ENCODE data around the gene SLIT3. TPM values are rescaled to one million over a fixed set of nuclear protein-coding genes. Genes with fewer than 3 reads are reported as not detected.

The SLIT3 gene
- total and polyA plus RNA-seq, 2 donors, result 64.7 to 109 TPM

DNA sequence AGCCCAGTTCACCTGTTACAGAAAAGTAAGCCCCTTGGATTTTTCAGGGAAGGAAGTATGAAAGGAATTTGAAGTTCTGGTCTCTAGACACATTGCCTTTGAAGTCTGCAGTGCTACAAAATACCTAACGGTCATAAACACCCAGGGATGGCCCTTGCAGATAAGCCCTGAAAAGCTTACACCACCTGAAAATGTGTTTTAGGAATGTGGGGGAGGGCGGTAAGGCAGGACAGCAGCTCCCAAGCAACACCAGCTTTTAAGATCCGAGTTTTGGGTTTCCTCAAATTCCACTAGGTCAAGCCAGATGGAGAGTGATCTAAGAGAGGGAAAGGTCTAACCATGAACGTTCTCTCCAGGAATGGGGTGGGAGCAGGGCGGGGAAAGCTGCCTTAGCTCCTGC is 607.6 kb downstream of the SLIT3 start:
- Histone ChIP-seq H3K36me3 (ENCODE audit: insufficient read depth) (no peaks in the 10 kb centered on the region), H3K4me1 (ENCODE audit: insufficient read depth) (no peaks in the 10 kb centered on the region), H3K27ac (ENCODE audit: low read depth) (no peak overlapping the region), H3K4me3 (ENCODE audit: low read depth, low read length) (no peak overlapping the region)
- DNase-seq (ENCODE audit: extremely low spot score), result no peak
- 78% methylated on average over 5 of the region's 5 CpGs for WGBS

GRCh38 chr5:168691891-168692290 is 609.0 kb downstream of the SLIT3 start:
- Histone ChIP-seq H3K4me1 (ENCODE audit: insufficient read depth) (no peaks in the 10 kb centered on the region), H3K36me3 (ENCODE audit: insufficient read depth) (no peaks in the 10 kb centered on the region), H3K4me3 (ENCODE audit: low read depth, low read length) (no peak overlapping the region), H3K27ac (ENCODE audit: low read depth) (no peak overlapping the region)
- 85% methylated on average over 4 of the region's 4 CpGs for WGBS
- no peak for DNase-seq (ENCODE audit: extremely low spot score)

DNA sequence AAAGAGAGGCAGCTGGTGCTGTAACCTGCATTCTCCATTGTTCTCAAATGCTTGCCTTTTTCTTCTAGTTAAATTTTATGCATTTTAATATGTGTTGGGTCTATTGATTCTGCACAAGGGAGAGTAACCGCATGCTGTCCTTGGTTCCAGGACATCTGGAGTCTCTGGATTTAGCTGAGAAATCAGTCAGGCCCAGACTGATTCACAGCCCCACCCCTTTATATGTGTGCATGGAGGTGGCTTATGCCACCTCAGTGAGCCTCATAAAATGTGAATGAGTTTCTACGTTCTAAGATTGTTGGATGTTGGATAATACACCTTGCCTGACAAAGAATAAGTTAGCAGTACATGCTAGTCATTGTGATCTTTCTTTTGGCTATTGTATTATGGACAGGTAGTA is 611.7 kb downstream of the SLIT3 start:
- no peak overlapping the region for H3K27ac ChIP-seq (ENCODE audit: low read depth)
- 89% methylated on average over 2 of the region's 2 CpGs for WGBS
- H3K36me3 ChIP-seq (ENCODE audit: insufficient read depth), result no peaks in the 10 kb centered on the region
- DNase-seq (ENCODE audit: extremely low spot score), result no peak
- H3K4me3 ChIP-seq (ENCODE audit: low read depth, low read length), result no peak overlapping the region
- no peaks in the 10 kb centered on the region for H3K4me1 ChIP-seq (ENCODE audit: insufficient read depth)

- no peak overlapping the region for H3K27ac ChIP-seq (ENCODE audit: low read depth)
- no peaks in the 10 kb centered on the region for H3K4me1 ChIP-seq (ENCODE audit: insufficient read depth)
- H3K36me3 ChIP-seq (ENCODE audit: insufficient read depth), result no peaks in the 10 kb centered on the region
- DNase-seq (ENCODE audit: extremely low spot score), result no peak
- H3K4me3 ChIP-seq (ENCODE audit: low read depth, low read length), result no peak overlapping the region
- WGBS, result 97% methylated on average over 7 of the region's 7 CpGs
Measured at GRCh38 chr5:168686837-168687236, 614.1 kb downstream of the SLIT3 start.

- Histone ChIP-seq H3K4me1 (ENCODE audit: insufficient read depth) (no peaks in the 10 kb centered on the region), H3K4me3 (ENCODE audit: low read depth, low read length) (no peak overlapping the region), H3K36me3 (ENCODE audit: insufficient read depth) (no peaks in the 10 kb centered on the region), H3K27ac (ENCODE audit: low read depth) (no peak overlapping the region)
- WGBS, result 94% methylated on average over 13 of the region's 13 CpGs
- no peak for DNase-seq (ENCODE audit: extremely low spot score)
Measured at GRCh38 chr5:168685566-168685965, 615.4 kb downstream of the SLIT3 start.

DNA sequence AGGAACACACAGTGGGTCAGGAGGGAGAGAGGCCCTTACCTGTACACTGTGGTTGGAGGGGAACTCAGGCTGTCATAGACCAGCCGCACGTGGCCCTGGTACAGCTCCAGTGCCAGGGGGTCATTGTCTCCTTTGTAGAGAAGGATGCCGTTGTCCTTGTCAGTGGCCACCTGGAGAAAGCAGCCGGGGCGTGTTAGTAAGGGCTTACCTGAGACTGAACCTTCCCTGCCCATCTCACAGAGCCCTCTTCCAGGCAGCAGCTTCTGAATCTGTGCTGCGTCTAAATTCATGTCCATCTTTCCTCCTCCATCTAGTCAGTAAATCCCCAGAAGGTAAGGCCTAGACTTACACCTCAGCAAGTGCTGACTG is 617.0 kb downstream of the SLIT3 start:
- no peak overlapping the region for H3K4me3 ChIP-seq (ENCODE audit: low read depth, low read length)
- DNase-seq (ENCODE audit: extremely low spot score), result no peak
- no peaks in the 10 kb centered on the region for H3K4me1 ChIP-seq (ENCODE audit: insufficient read depth)
- H3K36me3 ChIP-seq (ENCODE audit: insufficient read depth), result no peaks in the 10 kb centered on the region
- H3K27ac ChIP-seq (ENCODE audit: low read depth), result no peak overlapping the region
- WGBS, result 94% methylated on average over 6 of the region's 6 CpGs

DNA sequence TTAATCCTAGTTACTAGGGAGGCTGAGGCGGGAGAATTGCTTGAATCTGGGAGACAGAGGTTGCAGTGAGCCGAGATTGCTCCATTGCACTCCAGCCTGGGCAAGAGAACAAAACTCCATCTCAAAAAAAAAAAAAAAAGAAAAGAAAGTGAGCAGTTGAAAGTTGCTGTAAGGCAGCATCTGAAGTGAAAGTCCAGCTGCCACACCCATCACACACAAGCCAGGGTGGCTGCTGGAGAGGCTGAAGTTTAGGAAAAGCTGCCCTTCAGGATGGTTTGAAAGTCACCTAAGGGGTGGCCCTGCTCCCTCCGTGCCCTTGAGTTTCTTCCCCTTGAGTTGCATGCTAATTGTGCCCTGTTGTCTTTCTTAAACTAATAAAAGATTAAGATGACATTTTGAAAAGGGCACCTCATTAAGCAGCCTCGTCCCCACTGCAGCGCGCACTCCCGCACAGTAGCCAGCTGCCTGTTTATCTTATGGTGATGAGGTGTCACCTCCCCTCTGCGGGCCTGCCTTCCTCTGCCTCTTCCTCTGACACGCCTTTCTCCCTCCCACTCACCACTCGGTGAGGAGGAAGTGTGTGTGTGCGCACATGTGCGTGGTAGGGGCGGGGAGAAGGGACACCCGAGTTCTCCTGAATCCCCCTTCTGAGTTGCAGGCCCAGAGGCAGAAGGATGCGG is 617.6 kb downstream of the SLIT3 start:
- 73% methylated on average over 15 of the region's 15 CpGs for WGBS
- Histone ChIP-seq H3K4me1 (ENCODE audit: insufficient read depth) (no peaks in the 10 kb centered on the region), H3K36me3 (ENCODE audit: insufficient read depth) (no peaks in the 10 kb centered on the region), H3K4me3 (ENCODE audit: low read depth, low read length) (no peak overlapping the region), H3K27ac (ENCODE audit: low read depth) (no peak overlapping the region)
- DNase-seq (ENCODE audit: extremely low spot score), result no peak

- WGBS, result 65% methylated on average over 4 of the region's 4 CpGs
Measured at GRCh38 chr5:168681556-168682183, 619.3 kb downstream of the SLIT3 start.

DNA sequence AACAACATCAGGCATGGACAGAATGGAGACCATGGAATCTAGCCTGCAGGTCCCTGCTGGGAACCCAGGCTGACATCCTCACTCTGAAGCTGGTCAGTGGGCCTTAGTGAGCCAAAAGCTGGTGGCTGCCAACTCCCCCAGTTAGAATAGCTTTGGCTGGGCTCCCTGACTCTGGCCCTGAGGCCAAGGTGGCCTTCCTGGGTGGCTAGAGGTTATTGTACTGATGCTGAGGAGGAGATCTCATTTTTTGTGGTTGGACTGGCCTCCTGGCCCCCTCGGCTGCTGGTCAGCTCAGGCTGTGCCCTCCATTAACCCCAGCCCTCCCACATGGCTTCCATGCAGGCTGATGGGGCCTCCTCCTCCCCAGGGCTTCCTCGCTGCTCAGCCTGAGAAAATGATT is 620.5 kb downstream of the SLIT3 start:
- no peak overlapping the region for H3K4me3 ChIP-seq (ENCODE audit: low read depth, low read length)
- no peaks in the 10 kb centered on the region for H3K36me3 ChIP-seq (ENCODE audit: insufficient read depth)
- H3K27ac ChIP-seq (ENCODE audit: low read depth), result no peak overlapping the region
- DNase-seq (ENCODE audit: extremely low spot score), result no peak
- no peaks in the 10 kb centered on the region for H3K4me1 ChIP-seq (ENCODE audit: insufficient read depth)
- WGBS, result 73% methylated on average over 2 of the region's 2 CpGs

More at GRCh38 chr5:168681556-168682183, 619.3 kb downstream of the SLIT3 start:
- Histone ChIP-seq H3K27ac (ENCODE audit: low read depth) (no peak overlapping the region), H3K4me3 (ENCODE audit: low read depth, low read length) (no peak overlapping the region), H3K36me3 (ENCODE audit: insufficient read depth) (no peaks in the 10 kb centered on the region), H3K4me1 (ENCODE audit: insufficient read depth) (no peaks in the 10 kb centered on the region)
- no peak for DNase-seq (ENCODE audit: extremely low spot score)

GRCh38 chr5:168679515-168679920 is 621.4 kb downstream of the SLIT3 start:
- Histone ChIP-seq H3K27ac (ENCODE audit: low read depth) (no peak overlapping the region), H3K36me3 (ENCODE audit: insufficient read depth) (no peaks in the 10 kb centered on the region), H3K4me1 (ENCODE audit: insufficient read depth) (no peaks in the 10 kb centered on the region), H3K4me3 (ENCODE audit: low read depth, low read length) (no peak overlapping the region)
- DNase-seq (ENCODE audit: extremely low spot score), result peak; percentile 67
- 8% methylated on average over 9 of the region's 9 CpGs for WGBS

- Histone ChIP-seq H3K27ac (ENCODE audit: low read depth) (no peak overlapping the region), H3K4me1 (ENCODE audit: insufficient read depth) (no peaks in the 10 kb centered on the region), H3K36me3 (ENCODE audit: insufficient read depth) (no peaks in the 10 kb centered on the region), H3K4me3 (ENCODE audit: low read depth, low read length) (no peak overlapping the region)
- WGBS, result 79% methylated on average over 4 of the region's 4 CpGs
- DNase-seq (ENCODE audit: extremely low spot score), result no peak
Measured at GRCh38 chr5:168676501-168676900, 624.4 kb downstream of the SLIT3 start.

DNA sequence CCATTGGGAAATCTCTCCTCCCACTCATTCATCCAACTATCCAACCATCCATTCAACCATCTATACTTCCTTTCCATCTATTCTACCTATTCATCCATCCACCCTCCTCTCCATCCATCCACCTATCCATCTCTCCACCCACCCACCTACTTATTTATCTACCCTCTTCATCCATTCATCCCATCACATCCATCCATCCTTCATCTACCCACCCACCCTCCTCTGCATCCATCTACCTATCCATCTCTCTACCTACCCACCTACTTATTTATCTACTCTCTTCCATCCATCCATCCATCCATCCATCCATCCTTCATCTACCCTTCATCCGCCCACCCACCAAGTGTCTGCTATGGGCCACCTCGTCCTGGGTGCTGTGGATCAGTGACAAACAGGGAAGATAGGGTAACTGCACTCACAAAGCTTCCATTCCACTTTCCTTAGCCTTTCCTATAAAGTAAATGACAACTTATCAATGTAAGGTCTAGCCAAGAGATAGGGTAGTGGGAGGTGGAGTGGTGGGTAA is 625.0 kb downstream of the SLIT3 start:
- H3K4me1 ChIP-seq (ENCODE audit: insufficient read depth), result no peaks in the 10 kb centered on the region
- DNase-seq (ENCODE audit: extremely low spot score), result no peak
- H3K27ac ChIP-seq (ENCODE audit: low read depth), result no peak overlapping the region
- no peaks in the 10 kb centered on the region for H3K36me3 ChIP-seq (ENCODE audit: insufficient read depth)
- 95% methylated on average over 2 of the region's 2 CpGs for WGBS
- H3K4me3 ChIP-seq (ENCODE audit: low read depth, low read length), result no peak overlapping the region

DNA sequence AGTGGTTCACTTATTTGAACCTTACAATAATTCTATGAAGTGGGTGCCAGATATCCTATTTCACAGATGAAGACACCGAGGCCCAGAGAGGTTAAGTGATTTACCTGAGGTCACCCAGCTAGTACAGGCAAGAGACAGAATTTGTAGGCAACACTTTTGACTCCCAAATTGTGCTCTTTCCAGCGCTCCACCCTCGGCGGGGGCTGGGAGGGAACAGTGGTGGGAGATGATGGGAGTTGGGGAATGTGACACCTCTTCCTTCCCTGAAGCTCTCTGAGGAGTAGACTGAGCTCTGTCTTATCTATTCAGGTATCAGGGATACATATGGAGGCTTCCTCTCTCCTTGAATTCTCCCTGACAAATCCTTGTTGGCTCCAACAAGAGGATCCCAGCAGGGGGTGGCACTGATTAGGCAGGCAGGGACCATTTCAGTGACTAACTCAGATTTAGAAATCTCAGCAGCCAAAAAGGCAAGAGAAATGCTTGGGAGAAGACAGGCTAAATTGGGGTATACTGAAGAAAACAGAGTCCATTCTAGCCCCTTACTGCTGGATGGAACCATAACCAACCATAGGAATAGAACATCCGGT is 626.0 kb downstream of the SLIT3 start:
- 85% methylated on average over 5 of the region's 5 CpGs for WGBS
- Histone ChIP-seq H3K36me3 (ENCODE audit: insufficient read depth) (no peaks in the 10 kb centered on the region), H3K27ac (ENCODE audit: low read depth) (no peak overlapping the region), H3K4me1 (ENCODE audit: insufficient read depth) (no peaks in the 10 kb centered on the region), H3K4me3 (ENCODE audit: low read depth, low read length) (no peak overlapping the region)
- DNase-seq (ENCODE audit: extremely low spot score), result no peak

- H3K4me1 ChIP-seq (ENCODE audit: insufficient read depth), result no peaks in the 10 kb centered on the region
- H3K4me3 ChIP-seq (ENCODE audit: low read depth, low read length), result no peak overlapping the region
- DNase-seq (ENCODE audit: extremely low spot score), result no peak
- no peak overlapping the region for H3K27ac ChIP-seq (ENCODE audit: low read depth)
- no peaks in the 10 kb centered on the region for H3K36me3 ChIP-seq (ENCODE audit: insufficient read depth)
- WGBS, result 89% methylated on average over 4 of the region's 4 CpGs
Measured at GRCh38 chr5:168672888-168673287, 628.1 kb downstream of the SLIT3 start.

Data from urinary bladder (tissue), 4 donors.